ENCODE measurements around the gene IL4. TPM values are rescaled to one million over a fixed set of nuclear protein-coding genes. Genes with fewer than 3 reads are reported as not detected.

IL4 gene
- total and polyA plus RNA-seq, 9 of the 15 experiments (the other 6 are each of a cell fraction or from before 2014, with no cell fraction given), result 0.22 to 0.62 TPM; not detected in 7

DNA sequence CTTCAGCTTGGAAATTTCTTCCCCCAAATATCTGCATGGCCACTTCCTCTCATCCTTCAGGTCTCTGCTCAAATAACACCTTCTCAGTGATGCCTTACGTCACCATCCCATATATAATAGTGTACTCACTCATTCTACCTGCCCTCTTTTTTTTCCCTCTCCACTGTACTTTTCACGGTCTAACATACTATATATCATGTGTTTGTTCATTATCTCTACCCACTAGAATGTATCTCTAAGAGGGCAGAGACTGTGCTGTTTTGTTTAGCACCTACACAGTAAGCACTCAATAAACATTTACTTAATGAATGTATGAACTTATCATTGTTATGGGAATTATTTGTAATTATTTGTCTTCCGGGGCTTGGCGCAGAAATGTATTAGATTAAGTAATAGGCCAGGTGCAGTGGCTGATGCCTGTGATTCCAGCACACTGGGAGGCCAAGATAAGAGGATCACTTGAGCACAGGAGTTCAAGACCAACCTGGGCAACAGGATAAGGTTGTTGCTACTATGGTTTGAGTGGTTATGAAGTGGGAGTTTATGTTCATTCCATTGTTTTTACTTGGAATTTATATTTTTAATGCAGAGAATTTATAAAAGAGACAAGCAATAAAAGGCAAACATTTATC is 21.8 kb upstream of the IL4 start (continued):
- peak; percentile 41; the same call in 1 of the 2 replicates for TF ChIP-seq MYNN (IDR thresholded peaks at IDR 0.05)
- TF ChIP-seq MYNN (CRISPR knock-in tag; IDR thresholded peaks at IDR 0.05), result no peak
- TF ChIP-seq HMG20A (CRISPR knock-in tag; conservative IDR thresholded peaks at IDR 0.05), result no peak
- TF ChIP-seq MTA1 (IDR thresholded peaks at IDR 0.05; ENCODE audit: borderline replicate concordance), result peak; percentile 87
- TF ChIP-seq, protein P1, sequence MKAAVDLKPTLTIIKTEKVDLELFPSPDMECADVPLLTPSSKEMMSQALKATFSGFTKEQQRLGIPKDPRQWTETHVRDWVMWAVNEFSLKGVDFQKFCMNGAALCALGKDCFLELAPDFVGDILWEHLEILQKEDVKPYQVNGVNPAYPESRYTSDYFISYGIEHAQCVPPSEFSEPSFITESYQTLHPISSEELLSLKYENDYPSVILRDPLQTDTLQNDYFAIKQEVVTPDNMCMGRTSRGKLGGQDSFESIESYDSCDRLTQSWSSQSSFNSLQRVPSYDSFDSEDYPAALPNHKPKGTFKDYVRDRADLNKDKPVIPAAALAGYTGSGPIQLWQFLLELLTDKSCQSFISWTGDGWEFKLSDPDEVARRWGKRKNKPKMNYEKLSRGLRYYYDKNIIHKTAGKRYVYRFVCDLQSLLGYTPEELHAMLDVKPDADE (conservative IDR thresholded peaks at IDR 0.05; ENCODE audit: control insufficient read depth, low read depth, low read length), result 0 out of 2 replicates have a peak, but pooled peaks have one; percentile 32
- TF ChIP-seq CC2D1A (IDR thresholded peaks at IDR 0.05), result peak; percentile 99
- TF ChIP-seq, protein P2, sequence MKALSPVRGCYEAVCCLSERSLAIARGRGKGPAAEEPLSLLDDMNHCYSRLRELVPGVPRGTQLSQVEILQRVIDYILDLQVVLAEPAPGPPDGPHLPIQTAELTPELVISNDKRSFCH (CRISPR knock-in tag; IDR thresholded peaks at IDR 0.05), result no peak
- TF ChIP-seq, protein P2 (tag; IDR thresholded peaks at IDR 0.05), result peak; percentile 72; the same call in 1 of the 2 replicates
- TF ChIP-seq ADNP (tag; IDR thresholded peaks at IDR 0.05), result peak; percentile 72; the same call in 1 of the 2 replicates
- TF ChIP-seq TBL1XR1 (IDR thresholded peaks at IDR 0.05; ENCODE audit: low read length in 2 of 2), result peak; percentile 81 to 82; a peak in 3 of 4 replicates
- no peak for TF ChIP-seq SIRT6 (IDR thresholded peaks at IDR 0.05; ENCODE audit: low read depth, low read length)
- TF ChIP-seq, protein P3, sequence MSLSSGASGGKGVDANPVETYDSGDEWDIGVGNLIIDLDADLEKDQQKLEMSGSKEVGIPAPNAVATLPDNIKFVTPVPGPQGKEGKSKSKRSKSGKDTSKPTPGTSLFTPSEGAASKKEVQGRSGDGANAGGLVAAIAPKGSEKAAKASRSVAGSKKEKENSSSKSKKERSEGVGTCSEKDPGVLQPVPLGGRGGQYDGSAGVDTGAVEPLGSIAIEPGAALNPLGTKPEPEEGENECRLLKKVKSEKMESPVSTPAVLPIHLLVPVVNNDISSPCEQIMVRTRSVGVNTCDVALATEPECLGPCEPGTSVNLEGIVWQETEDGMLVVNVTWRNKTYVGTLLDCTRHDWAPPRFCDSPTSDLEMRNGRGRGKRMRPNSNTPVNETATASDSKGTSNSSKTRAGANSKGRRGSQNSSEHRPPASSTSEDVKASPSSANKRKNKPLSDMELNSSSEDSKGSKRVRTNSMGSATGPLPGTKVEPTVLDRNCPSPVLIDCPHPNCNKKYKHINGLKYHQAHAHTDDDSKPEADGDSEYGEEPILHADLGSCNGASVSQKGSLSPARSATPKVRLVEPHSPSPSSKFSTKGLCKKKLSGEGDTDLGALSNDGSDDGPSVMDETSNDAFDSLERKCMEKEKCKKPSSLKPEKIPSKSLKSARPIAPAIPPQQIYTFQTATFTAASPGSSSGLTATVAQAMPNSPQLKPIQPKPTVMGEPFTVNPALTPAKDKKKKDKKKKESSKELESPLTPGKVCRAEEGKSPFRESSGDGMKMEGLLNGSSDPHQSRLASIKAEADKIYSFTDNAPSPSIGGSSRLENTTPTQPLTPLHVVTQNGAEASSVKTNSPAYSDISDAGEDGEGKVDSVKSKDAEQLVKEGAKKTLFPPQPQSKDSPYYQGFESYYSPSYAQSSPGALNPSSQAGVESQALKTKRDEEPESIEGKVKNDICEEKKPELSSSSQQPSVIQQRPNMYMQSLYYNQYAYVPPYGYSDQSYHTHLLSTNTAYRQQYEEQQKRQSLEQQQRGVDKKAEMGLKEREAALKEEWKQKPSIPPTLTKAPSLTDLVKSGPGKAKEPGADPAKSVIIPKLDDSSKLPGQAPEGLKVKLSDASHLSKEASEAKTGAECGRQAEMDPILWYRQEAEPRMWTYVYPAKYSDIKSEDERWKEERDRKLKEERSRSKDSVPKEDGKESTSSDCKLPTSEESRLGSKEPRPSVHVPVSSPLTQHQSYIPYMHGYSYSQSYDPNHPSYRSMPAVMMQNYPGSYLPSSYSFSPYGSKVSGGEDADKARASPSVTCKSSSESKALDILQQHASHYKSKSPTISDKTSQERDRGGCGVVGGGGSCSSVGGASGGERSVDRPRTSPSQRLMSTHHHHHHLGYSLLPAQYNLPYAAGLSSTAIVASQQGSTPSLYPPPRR (CRISPR knock-in tag; IDR thresholded peaks at IDR 0.05; ENCODE audit: borderline replicate concordance), result no peak

Measured in K562 (cell line).